ENCODE data around the gene POLR3H.

The POLR3H gene

DNA sequence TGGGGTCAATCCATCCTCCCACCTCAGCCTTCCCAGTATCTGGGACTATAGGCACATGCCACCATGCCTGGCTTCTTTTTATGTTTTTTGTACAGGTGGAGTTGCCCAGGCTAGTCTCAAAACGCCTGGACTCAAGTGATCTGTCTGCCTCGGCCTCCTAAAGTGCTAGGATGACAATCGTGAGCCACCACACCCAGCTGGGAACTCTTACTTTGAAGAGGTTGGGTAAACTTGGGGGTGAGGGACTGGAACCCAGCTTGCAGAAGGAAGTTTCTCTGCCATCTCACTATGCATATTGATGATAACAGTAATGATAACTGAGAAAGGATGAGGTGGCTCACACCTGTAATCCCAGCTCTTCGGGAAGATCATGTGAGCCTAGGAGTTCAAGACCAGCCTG is 39.5 kb downstream of the POLR3H start:
- H3K4me1 Mint-ChIP-seq, result peaks cover 13% of the 10 kb centered on the region
- H3K9me3 Mint-ChIP-seq, result no peaks in the 10 kb centered on the region

DNA sequence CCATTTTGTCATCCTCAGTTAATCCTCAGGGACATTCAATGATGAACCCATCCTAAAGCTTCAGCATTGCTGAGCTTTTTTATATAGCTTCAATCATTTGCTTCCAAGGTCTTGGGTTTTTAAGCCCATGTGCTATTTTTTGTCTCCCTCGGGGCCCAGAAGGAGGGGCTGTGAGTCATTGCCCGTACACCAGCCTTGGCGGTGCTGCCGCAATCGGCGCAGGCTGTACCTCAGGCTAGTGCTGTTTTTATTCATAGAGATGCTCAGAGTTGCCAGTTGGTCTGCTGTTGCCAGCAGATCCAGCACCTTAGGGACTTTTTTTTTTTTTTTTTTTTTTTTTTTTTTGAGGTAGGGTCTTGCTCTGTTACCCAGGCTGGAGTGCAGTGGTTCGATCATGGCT is 39.9 kb downstream of the POLR3H start:
- Mint-ChIP-seq H3K4me3 (no peak overlapping the region), H3K27me3 (ENCODE audit: low read depth) (peaks cover under 1% of the 10 kb centered on the region), H3K4me1 (peaks cover 10% of the 10 kb centered on the region), H3K9me3 (no peaks in the 10 kb centered on the region), H3K27ac (no peak overlapping the region), H3K36me3 (ENCODE audit: low read depth) (peaks cover 43% of the 10 kb centered on the region)
- TF ChIP-seq, protein P1, sequence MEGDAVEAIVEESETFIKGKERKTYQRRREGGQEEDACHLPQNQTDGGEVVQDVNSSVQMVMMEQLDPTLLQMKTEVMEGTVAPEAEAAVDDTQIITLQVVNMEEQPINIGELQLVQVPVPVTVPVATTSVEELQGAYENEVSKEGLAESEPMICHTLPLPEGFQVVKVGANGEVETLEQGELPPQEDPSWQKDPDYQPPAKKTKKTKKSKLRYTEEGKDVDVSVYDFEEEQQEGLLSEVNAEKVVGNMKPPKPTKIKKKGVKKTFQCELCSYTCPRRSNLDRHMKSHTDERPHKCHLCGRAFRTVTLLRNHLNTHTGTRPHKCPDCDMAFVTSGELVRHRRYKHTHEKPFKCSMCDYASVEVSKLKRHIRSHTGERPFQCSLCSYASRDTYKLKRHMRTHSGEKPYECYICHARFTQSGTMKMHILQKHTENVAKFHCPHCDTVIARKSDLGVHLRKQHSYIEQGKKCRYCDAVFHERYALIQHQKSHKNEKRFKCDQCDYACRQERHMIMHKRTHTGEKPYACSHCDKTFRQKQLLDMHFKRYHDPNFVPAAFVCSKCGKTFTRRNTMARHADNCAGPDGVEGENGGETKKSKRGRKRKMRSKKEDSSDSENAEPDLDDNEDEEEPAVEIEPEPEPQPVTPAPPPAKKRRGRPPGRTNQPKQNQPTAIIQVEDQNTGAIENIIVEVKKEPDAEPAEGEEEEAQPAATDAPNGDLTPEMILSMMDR (IDR thresholded peaks at IDR 0.05; ENCODE audit: unreplicated experiment in 3 of 3), result no peak

More for the DNA sequence above, 39.5 kb downstream of the POLR3H start:
- TF ChIP-seq, protein P1 (IDR thresholded peaks at IDR 0.05; ENCODE audit: unreplicated experiment in 3 of 3), result no peak
- Mint-ChIP-seq H3K4me3 (no peak overlapping the region), H3K27me3 (ENCODE audit: low read depth) (peaks cover 3% of the 10 kb centered on the region), H3K27ac (no peak overlapping the region), H3K36me3 (ENCODE audit: low read depth) (peaks cover 41% of the 10 kb centered on the region)

- H3K9me3 Mint-ChIP-seq, result no peaks in the 10 kb centered on the region
- no peaks in the 10 kb centered on the region for H3K27me3 Mint-ChIP-seq (ENCODE audit: low read depth)
- TF ChIP-seq, protein P1 (IDR thresholded peaks at IDR 0.05; ENCODE audit: unreplicated experiment in 3 of 3), result no peak
- no peak overlapping the region for H3K27ac Mint-ChIP-seq
- no peaks in the 10 kb centered on the region for H3K4me1 Mint-ChIP-seq
- H3K36me3 Mint-ChIP-seq (ENCODE audit: low read depth), result peaks cover 27% of the 10 kb centered on the region
- no peak overlapping the region for H3K4me3 Mint-ChIP-seq
Observed at GRCh38 chr22:41501209-41501608, 43.1 kb downstream of the POLR3H start.

- Mint-ChIP-seq H3K27me3 (ENCODE audit: low read depth) (no peaks in the 10 kb centered on the region), H3K4me1 (no peaks in the 10 kb centered on the region), H3K36me3 (ENCODE audit: low read depth) (peaks cover 27% of the 10 kb centered on the region), H3K4me3 (no peak overlapping the region), H3K27ac (no peak overlapping the region), H3K9me3 (no peaks in the 10 kb centered on the region)
- TF ChIP-seq, protein P1 (IDR thresholded peaks at IDR 0.05; ENCODE audit: unreplicated experiment in 3 of 3), result no peak
Observed at GRCh38 chr22:41500303-41500702, 44.0 kb downstream of the POLR3H start.

DNA sequence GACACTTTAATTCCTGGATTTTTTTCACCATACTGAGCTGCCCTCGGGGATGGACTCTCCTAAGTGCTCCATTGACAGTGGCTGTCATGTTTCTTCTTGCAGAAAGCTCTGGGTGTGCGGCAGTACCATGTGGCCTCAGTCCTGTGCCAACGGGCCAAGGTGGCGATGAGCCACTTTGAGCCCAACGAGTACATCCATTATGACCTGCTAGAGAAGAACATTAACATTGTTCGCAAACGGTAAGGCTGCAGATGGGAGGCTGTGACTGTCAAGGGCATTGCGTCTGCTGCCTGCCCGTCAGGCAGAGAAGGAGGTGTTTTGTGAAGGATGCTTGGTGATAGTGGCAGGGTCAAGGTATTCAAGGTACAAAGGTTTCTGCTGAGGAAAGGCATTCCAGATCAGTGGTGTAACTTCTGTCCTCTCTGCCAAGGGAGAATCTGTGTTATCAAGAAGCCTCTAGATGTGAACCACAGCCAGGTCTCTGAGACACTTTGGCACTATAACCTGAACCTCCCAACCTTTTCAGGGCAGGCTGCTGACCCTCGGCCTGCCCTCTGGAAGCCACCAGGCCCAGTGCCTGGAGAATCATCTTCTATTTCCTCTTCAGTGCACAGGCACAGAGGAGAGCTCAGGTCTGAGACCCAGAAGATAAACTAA is 44.5 kb downstream of the POLR3H start:
- TF ChIP-seq, protein P1 (IDR thresholded peaks at IDR 0.05; ENCODE audit: unreplicated experiment in 3 of 3), result no peak
- no peak overlapping the region for H3K4me3 Mint-ChIP-seq
- no peaks in the 10 kb centered on the region for H3K27me3 Mint-ChIP-seq (ENCODE audit: low read depth)
- no peaks in the 10 kb centered on the region for H3K4me1 Mint-ChIP-seq
- no peaks in the 10 kb centered on the region for H3K9me3 Mint-ChIP-seq
- peaks cover 27% of the 10 kb centered on the region for H3K36me3 Mint-ChIP-seq (ENCODE audit: low read depth)
- H3K27ac Mint-ChIP-seq, result peak overlapping the region in 1 of 3 experiments; percentile 24

DNA sequence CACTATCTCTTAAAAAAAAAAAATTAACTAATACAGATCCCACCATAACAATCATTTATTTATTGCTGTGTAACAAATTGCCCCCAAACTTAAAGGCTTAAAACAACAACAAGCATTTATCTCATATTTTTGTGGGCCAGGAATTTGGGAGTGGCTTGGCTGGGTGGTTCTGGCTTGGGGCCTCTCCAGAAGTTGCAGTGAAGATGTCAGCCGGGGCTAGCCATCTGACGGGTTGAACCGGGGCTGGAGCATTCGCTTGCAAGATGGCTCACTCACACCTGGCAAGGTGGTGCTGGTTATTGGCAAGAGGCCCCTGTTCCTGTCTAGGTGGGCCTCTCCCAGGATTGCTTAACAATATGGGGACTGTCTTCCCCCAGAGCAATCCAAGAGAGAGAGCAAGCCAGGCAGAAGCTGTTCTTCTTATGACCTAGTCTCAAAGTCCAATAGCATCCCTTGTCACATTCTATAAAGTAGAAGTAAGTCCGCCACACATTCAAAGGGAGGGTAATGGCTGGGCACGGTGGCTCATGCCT is 45.9 kb downstream of the POLR3H start:
- TF ChIP-seq, protein P1 (IDR thresholded peaks at IDR 0.05; ENCODE audit: unreplicated experiment in 3 of 3), result no peak
- Mint-ChIP-seq H3K27ac (no peak overlapping the region), H3K4me1 (no peaks in the 10 kb centered on the region), H3K27me3 (ENCODE audit: low read depth) (no peaks in the 10 kb centered on the region), H3K4me3 (no peak overlapping the region), H3K9me3 (no peaks in the 10 kb centered on the region), H3K36me3 (ENCODE audit: low read depth) (peaks cover 24% of the 10 kb centered on the region)

Data from nephron (organoid).